Measurements from ENCODE around the gene GALNS.

- TF ChIP-seq, protein P1, sequence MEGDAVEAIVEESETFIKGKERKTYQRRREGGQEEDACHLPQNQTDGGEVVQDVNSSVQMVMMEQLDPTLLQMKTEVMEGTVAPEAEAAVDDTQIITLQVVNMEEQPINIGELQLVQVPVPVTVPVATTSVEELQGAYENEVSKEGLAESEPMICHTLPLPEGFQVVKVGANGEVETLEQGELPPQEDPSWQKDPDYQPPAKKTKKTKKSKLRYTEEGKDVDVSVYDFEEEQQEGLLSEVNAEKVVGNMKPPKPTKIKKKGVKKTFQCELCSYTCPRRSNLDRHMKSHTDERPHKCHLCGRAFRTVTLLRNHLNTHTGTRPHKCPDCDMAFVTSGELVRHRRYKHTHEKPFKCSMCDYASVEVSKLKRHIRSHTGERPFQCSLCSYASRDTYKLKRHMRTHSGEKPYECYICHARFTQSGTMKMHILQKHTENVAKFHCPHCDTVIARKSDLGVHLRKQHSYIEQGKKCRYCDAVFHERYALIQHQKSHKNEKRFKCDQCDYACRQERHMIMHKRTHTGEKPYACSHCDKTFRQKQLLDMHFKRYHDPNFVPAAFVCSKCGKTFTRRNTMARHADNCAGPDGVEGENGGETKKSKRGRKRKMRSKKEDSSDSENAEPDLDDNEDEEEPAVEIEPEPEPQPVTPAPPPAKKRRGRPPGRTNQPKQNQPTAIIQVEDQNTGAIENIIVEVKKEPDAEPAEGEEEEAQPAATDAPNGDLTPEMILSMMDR (conservative IDR thresholded peaks at IDR 0.05) = no peak
- no peak for TF ChIP-seq EZH2 (IDR thresholded peaks at IDR 0.05; ENCODE audit: low read depth)
Observed at GRCh38 chr16:88825146-88825545, 31.6 kb downstream of the GALNS start.
